HepG2 (cell line): ENCODE measurements around the gene CHST14. TPM values are rescaled to one million over a fixed set of nuclear protein-coding genes. Genes with fewer than 3 reads are reported as not detected.

Source experiments
- ADNP ChIP-seq: sonication (generic); formaldehyde crosslinking; IDR thresholded peaks from 2 replicates; pipeline ENCODE4 v1.4.0; 2020; ENCODE audit warnings: missing genetic modification reagents
- DMAP1 ChIP-seq: IDR thresholded peaks from 2 replicates; pipeline ENCODE4 v1.6.1; 2016
- GFI1 ChIP-seq: sonication (generic); formaldehyde crosslinking; IDR thresholded peaks from 2 replicates; pipeline ENCODE4 v1.5.0; 2020; ENCODE audit warnings: missing genetic modification reagents, mild to moderate bottlenecking, borderline replicate concordance
- HOXD1 ChIP-seq: sonication (generic); formaldehyde crosslinking; IDR thresholded peaks from 2 replicates; pipeline ENCODE4 v1.5.0; 2020; ENCODE audit warnings: missing genetic modification reagents
- KLF11 ChIP-seq: IDR thresholded peaks from 2 replicates; pipeline ENCODE4 v1.6.1; 2016; ENCODE audit warnings: missing compliant biosample characterization
- NCOA2 ChIP-seq: sonication (generic); formaldehyde crosslinking; IDR thresholded peaks from 2 replicates; pipeline ENCODE4 v1.8.0; 2022; ENCODE audit warnings: inconsistent platforms
- RARG ChIP-seq: sonication (generic); formaldehyde crosslinking; IDR thresholded peaks from 2 replicates; pipeline ENCODE4 v1.4.0; 2020; ENCODE audit warnings: low read depth, mild to moderate bottlenecking, missing genetic modification reagents
- SIN3B ChIP-seq: fragments of 150-350 bp; IDR thresholded peaks from 2 replicates; pipeline ENCODE4 v1.6.1; 2014; ENCODE audit warnings: low read length
- THYN1 ChIP-seq: sonication (generic); formaldehyde crosslinking; IDR thresholded peaks from 2 replicates; pipeline ENCODE4 v1.8.1; 2023; ENCODE audit warnings: low read depth, mild to moderate bottlenecking, moderate library complexity, missing genetic modification reagents, borderline replicate concordance
- ZEB1 ChIP-seq: IDR thresholded peaks from 2 replicates; pipeline ENCODE4 v1.6.1; 2012; ENCODE audit warnings: mild to moderate bottlenecking, low read depth, inconsistent platforms; ENCODE audit not compliant: insufficient replicate concordance
- ZNF501 ChIP-seq: sonication (generic); formaldehyde crosslinking; IDR thresholded peaks from 2 replicates; pipeline ENCODE4 v1.5.1; 2020; ENCODE audit warnings: mild to moderate bottlenecking, moderate library complexity, missing genetic modification reagents
- ZNF616 ChIP-seq: sonication (generic); formaldehyde crosslinking; IDR thresholded peaks from 2 replicates; pipeline ENCODE4 v1.5.0; 2020; ENCODE audit warnings: low read depth, mild to moderate bottlenecking, missing genetic modification reagents
- ZNF672 ChIP-seq: sonication (generic); formaldehyde crosslinking; IDR thresholded peaks from 2 replicates; pipeline ENCODE4 v1.8.1; 2022; ENCODE audit warnings: missing genetic modification reagents
- ZNF75D ChIP-seq: sonication (generic); formaldehyde crosslinking; IDR thresholded peaks from 2 replicates; pipeline ENCODE4 v1.8.1; 2023; ENCODE audit warnings: missing genetic modification reagents, mild to moderate bottlenecking, borderline replicate concordance
- ZNF878 ChIP-seq: sonication (generic); formaldehyde crosslinking; IDR thresholded peaks from 2 replicates; pipeline ENCODE4 v1.8.1; 2023; ENCODE audit warnings: mild to moderate bottlenecking, missing genetic modification reagents, moderate library complexity
- polyA plus RNA-seq, 8 experiments: library from polyadenylated mRNA; depleted of rRNA in 3 of 8; stranded (reverse) in 7 of 8; unstranded in 1 of 8; fragments of >200 nt; fragmentation: Illumina TruSeq in 4 of 8; extraction: Trizol in 4 of 8; gene quantifications; 2 replicates each; pipeline versions ENCODE4 v1.2.1 to v1.2.3, GENCODE V29; 2011 to 2016; ENCODE audit warnings: low read depth in 4 of 8, missing spikeins in 1 of 8, mixed read lengths in 1 of 8; ENCODE audit not compliant: insufficient read depth in 1 of 8
- total RNA-seq, 5 experiments: library from RNA; depleted of rRNA; stranded (reverse); fragments of >200 nt; fragmentation: Illumina TruSeq; extraction: Trizol; gene quantifications; 2 replicates each; pipeline ENCODE4 v1.2.3, GENCODE V29; 2016; ENCODE audit warnings: low read depth in 1 of 5
- TF ChIP-seq, protein P1 (sequence below): sonication (generic); formaldehyde crosslinking; IDR thresholded peaks from 2 replicates; pipeline ENCODE4 v1.5.1; 2020; ENCODE audit warnings: mild to moderate bottlenecking, missing genetic modification reagents, moderate library complexity
- TF ChIP-seq, protein P2 (sequence below): sonication (generic); formaldehyde crosslinking; IDR thresholded peaks from 2 replicates; pipeline ENCODE4 v1.5.0; 2020; ENCODE audit warnings: missing genetic modification reagents, mild to moderate bottlenecking, borderline replicate concordance
- TF ChIP-seq, protein P3 (sequence below): sonication (generic); formaldehyde crosslinking; IDR thresholded peaks from 2 replicates; pipeline ENCODE4 v1.4.0; 2020; ENCODE audit warnings: missing genetic modification reagents
- TF ChIP-seq, protein P4 (sequence below): sonication (generic); formaldehyde crosslinking; IDR thresholded peaks from 2 replicates; pipeline ENCODE4 v1.5.0; 2020; ENCODE audit warnings: missing genetic modification reagents, mild to moderate bottlenecking, borderline replicate concordance
- TF ChIP-seq, protein P5 (sequence below): IDR thresholded peaks from 2 replicates; pipeline ENCODE4 v1.6.1; 2016
- TF ChIP-seq, protein P6 (sequence below): sonication (generic); formaldehyde crosslinking; conservative IDR thresholded peaks from 2 replicates; pipeline ENCODE4 v1.4.0; 2020; ENCODE audit warnings: missing genetic modification reagents

CHST14 gene
- total and polyA plus RNA-seq, 2 of the 13 experiments (the other 11 are each of a cell fraction or from before 2014, with no cell fraction given): 8.9 to 12.4 TPM

DNA sequence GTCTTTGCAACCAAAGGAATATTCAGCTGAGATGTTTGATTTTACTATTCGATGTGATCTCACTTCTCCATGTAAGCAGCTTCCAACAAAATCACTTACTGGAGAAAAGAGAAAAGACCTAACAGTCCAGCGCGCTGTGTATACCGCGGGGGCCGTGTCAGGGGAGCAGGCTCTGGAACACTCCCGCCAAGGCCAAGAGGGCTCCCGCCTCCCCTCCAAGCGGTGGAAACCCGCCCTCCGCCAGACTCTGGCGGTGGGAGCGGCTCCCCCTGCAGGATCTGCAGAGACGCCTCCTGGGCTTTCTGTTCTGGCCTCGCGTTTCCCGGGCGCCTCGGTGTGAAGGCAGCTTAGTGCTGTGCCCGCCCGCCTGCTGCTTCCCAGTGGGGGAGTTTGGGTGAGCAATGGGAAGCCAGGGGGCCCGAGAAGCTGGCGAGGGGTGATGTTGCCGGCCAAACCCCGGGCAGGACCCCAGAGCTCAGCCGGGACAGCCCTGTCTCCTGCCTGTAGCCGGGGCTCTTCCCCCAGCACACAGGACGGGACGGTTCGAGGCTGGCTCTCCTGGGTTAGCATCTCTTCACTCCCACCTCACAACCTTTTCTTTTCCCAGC, 36.3 kb downstream of the CHST14 start (continued):
- TF ChIP-seq, protein P1, sequence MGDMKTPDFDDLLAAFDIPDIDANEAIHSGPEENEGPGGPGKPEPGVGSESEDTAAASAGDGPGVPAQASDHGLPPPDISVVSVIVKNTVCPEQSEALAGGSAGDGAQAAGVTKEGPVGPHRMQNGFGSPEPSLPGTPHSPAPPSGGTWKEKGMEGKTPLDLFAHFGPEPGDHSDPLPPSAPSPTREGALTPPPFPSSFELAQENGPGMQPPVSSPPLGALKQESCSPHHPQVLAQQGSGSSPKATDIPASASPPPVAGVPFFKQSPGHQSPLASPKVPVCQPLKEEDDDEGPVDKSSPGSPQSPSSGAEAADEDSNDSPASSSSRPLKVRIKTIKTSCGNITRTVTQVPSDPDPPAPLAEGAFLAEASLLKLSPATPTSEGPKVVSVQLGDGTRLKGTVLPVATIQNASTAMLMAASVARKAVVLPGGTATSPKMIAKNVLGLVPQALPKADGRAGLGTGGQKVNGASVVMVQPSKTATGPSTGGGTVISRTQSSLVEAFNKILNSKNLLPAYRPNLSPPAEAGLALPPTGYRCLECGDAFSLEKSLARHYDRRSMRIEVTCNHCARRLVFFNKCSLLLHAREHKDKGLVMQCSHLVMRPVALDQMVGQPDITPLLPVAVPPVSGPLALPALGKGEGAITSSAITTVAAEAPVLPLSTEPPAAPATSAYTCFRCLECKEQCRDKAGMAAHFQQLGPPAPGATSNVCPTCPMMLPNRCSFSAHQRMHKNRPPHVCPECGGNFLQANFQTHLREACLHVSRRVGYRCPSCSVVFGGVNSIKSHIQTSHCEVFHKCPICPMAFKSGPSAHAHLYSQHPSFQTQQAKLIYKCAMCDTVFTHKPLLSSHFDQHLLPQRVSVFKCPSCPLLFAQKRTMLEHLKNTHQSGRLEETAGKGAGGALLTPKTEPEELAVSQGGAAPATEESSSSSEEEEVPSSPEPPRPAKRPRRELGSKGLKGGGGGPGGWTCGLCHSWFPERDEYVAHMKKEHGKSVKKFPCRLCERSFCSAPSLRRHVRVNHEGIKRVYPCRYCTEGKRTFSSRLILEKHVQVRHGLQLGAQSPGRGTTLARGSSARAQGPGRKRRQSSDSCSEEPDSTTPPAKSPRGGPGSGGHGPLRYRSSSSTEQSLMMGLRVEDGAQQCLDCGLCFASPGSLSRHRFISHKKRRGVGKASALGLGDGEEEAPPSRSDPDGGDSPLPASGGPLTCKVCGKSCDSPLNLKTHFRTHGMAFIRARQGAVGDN (CRISPR knock-in tag): peak; percentile 84
- TF ChIP-seq GFI1 (CRISPR knock-in tag) (no peak), ZNF616 (CRISPR knock-in tag) (no peak), ZNF878 (CRISPR knock-in tag) (no peak), ZNF75D (no peak), HOXD1 (CRISPR knock-in tag) (no peak), ZNF672 (CRISPR knock-in tag) (no peak), ZEB1 (no peak), RARG (no peak), THYN1 (CRISPR knock-in tag) (no peak), ADNP (CRISPR knock-in tag) (no peak), KLF11 (CRISPR knock-in tag) (no peak), SIN3B (no peak), NCOA2 (CRISPR knock-in tag) (no peak), ZNF501 (CRISPR knock-in tag) (peak; percentile 66; the same call in 1 of the 2 replicates), DMAP1 (CRISPR knock-in tag) (no peak)
- TF ChIP-seq, protein P2, sequence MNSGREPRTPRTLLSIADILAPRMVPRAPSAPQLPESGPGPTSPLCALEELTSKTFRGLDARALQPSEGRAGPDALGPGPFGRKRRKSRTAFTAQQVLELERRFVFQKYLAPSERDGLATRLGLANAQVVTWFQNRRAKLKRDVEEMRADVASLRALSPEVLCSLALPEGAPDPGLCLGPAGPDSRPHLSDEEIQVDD (CRISPR knock-in tag): no peak
- TF ChIP-seq, protein P3, sequence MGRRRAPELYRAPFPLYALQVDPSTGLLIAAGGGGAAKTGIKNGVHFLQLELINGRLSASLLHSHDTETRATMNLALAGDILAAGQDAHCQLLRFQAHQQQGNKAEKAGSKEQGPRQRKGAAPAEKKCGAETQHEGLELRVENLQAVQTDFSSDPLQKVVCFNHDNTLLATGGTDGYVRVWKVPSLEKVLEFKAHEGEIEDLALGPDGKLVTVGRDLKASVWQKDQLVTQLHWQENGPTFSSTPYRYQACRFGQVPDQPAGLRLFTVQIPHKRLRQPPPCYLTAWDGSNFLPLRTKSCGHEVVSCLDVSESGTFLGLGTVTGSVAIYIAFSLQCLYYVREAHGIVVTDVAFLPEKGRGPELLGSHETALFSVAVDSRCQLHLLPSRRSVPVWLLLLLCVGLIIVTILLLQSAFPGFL (CRISPR knock-in tag): no peak
- TF ChIP-seq, protein P4, sequence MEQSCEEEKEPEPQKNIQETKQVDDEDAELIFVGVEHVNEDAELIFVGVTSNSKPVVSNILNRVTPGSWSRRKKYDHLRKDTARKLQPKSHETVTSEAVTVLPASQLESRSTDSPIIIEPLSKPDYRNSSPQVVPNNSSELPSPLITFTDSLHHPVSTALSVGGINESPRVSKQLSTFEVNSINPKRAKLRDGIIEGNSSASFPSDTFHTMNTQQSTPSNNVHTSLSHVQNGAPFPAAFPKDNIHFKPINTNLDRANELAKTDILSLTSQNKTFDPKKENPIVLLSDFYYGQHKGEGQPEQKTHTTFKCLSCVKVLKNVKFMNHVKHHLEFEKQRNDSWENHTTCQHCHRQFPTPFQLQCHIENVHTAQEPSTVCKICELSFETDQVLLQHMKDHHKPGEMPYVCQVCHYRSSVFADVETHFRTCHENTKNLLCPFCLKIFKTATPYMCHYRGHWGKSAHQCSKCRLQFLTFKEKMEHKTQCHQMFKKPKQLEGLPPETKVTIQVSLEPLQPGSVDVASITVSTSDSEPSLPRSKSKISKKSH (CRISPR knock-in tag): peak; percentile 60; the same call in 1 of the 2 replicates
- TF ChIP-seq, protein P5, sequence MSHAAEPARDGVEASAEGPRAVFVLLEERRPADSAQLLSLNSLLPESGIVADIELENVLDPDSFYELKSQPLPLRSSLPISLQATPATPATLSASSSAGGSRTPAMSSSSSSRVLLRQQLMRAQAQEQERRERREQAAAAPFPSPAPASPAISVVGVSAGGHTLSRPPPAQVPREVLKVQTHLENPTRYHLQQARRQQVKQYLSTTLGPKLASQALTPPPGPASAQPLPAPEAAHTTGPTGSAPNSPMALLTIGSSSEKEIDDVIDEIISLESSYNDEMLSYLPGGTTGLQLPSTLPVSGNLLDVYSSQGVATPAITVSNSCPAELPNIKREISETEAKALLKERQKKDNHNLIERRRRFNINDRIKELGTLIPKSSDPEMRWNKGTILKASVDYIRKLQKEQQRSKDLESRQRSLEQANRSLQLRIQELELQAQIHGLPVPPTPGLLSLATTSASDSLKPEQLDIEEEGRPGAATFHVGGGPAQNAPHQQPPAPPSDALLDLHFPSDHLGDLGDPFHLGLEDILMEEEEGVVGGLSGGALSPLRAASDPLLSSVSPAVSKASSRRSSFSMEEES (CRISPR knock-in tag): no peak
- TF ChIP-seq, protein P6, sequence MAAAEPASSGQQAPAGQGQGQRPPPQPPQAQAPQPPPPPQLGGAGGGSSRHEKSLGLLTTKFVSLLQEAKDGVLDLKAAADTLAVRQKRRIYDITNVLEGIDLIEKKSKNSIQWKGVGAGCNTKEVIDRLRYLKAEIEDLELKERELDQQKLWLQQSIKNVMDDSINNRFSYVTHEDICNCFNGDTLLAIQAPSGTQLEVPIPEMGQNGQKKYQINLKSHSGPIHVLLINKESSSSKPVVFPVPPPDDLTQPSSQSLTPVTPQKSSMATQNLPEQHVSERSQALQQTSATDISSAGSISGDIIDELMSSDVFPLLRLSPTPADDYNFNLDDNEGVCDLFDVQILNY (CRISPR knock-in tag): no peak
